K562 (cell line): ENCODE results near the gene SNUPN. TPM values are rescaled to one million over a fixed set of nuclear protein-coding genes. Genes with fewer than 3 reads are reported as not detected.

Experiments
- ATAC-seq: fragments of 200-7000 bp; cut with Tn5 transposase; 3 replicates; pipeline ENCODE4 v1.9.1; 2020; ENCODE audit warnings: moderate library complexity
- BruUV-seq: library from RNA; stranded (reverse); fragments of 400-500 nt; replicated peaks from 2 replicates; lab custom pipeline; 2021; lab: Mats Ljungman, UMichigan
- CTCF ChIA-PET: fragments of 300-600 bp; formaldehyde crosslinking; extraction: SDS; loops from one replicate; lab custom pipeline; 2021; ENCODE audit warnings: low intra/inter-chr PET ratio; lab: Yijun Ruan, JAX
- POLR2A ChIA-PET: fragments of 300-600, 350-650 bp; sonication (Branson Sonifier 250); formaldehyde crosslinking; extraction: SDS; loops from one replicate; lab custom pipeline; 2021; ENCODE audit warnings: antibody characterized with exemption, inconsistent platforms; lab: Yijun Ruan, JAX
- DNase-seq, 4 experiments: peaks; one replicate each; pipeline versions ENCODE4 v3.0.0 to v3.0.0-alpha.2; 2011 to 2018; ENCODE audit warnings: low spot score in 3 of 4, mixed read lengths in 3 of 4; ENCODE audit errors: extremely low read depth in 1 of 4
- FAIRE-seq: peaks from 2 replicates; lab custom pipeline; 2011; peaks lifted over from hg19 to GRCh38; lab: Jason Lieb, UNC
- H2AFZ ChIP-seq: 2 replicates; pipeline ENCODE4 v1.6.0; 2011; ENCODE audit warnings: low read depth, low read length, control low read depth, inconsistent platforms
- H3K27ac ChIP-seq: fragments of 200-600 bp; 3 replicates; pipeline ENCODE4 v1.8.0; 2011; ENCODE audit warnings: low read depth, mild to moderate bottlenecking, control low read depth, inconsistent platforms, low read length, moderate library complexity, mixed read lengths; ENCODE audit errors: extremely low read depth
- H3K27me3 ChIP-seq, 2 experiments: fragments of 300-600 bp in 1 of 2; 2 replicates in 1 of 2; 3 replicates in 1 of 2; pipeline versions ENCODE4 v1.6.0 to v1.8.0; 2011; ENCODE audit warnings: inconsistent platforms in 2 of 2, low read length in 2 of 2, mild to moderate bottlenecking in 1 of 2, mixed read lengths in 1 of 2, moderate library complexity in 1 of 2; ENCODE audit not compliant: control insufficient read depth in 2 of 2, insufficient read depth in 2 of 2
- H3K36me3 ChIP-seq: fragments of 300-600 bp; 3 replicates; pipeline ENCODE4 v1.8.0; 2011; ENCODE audit warnings: mild to moderate bottlenecking, low read length, inconsistent platforms; ENCODE audit not compliant: control insufficient read depth, insufficient read depth
- H3K4me1 ChIP-seq, 2 experiments: fragments of 200-600 bp in 1 of 2; replicated peaks in 1 of 2; 2 replicates in 1 of 2; 3 replicates in 1 of 2; pipeline versions ENCODE4 v1.5.1 to v1.8.0; 2011; ENCODE audit warnings: inconsistent platforms in 2 of 2, low read length in 2 of 2, mild to moderate bottlenecking in 1 of 2, mixed read lengths in 1 of 2, moderate library complexity in 1 of 2; ENCODE audit not compliant: control insufficient read depth in 2 of 2, insufficient read depth in 2 of 2
- H3K4me2 ChIP-seq: 2 replicates; pipeline ENCODE4 v1.6.1; 2011; ENCODE audit warnings: low read length, control low read depth, inconsistent platforms, mixed read lengths; ENCODE audit not compliant: insufficient read depth
- H3K4me3 ChIP-seq: fragments of 200-600 bp; sonication (generic), shearing (Covaris generic); 2 replicates; pipeline ENCODE4 v1.5.1; 2016; ENCODE audit warnings: control low read depth, inconsistent platforms
- H3K79me2 ChIP-seq: fragments of 200-600 bp; 3 replicates; pipeline ENCODE4 v1.8.0; 2011; ENCODE audit warnings: low read length, inconsistent platforms; ENCODE audit not compliant: control insufficient read depth, insufficient read depth
- H3K9ac ChIP-seq, 2 experiments: 2 replicates each; pipeline versions ENCODE4 v1.6.0 to v1.6.1; 2011; ENCODE audit warnings: low read depth in 2 of 2, low read length in 2 of 2, control low read depth in 1 of 2, inconsistent platforms in 1 of 2, mild to moderate bottlenecking in 1 of 2, mixed read lengths in 1 of 2; ENCODE audit not compliant: insufficient read depth in 1 of 2
- H3K9me1 ChIP-seq: one replicate; pipeline ENCODE4 v1.6.0; 2011; ENCODE audit warnings: inconsistent platforms, mild to moderate bottlenecking, low read length, moderate library complexity; ENCODE audit not compliant: control insufficient read depth, insufficient read depth
- H3K9me3 ChIP-seq: replicated peaks from 2 replicates; pipeline ENCODE4 v1.5.1; 2011; ENCODE audit warnings: low read depth, low read length, inconsistent platforms; ENCODE audit not compliant: control insufficient read depth, insufficient read depth
- H4K20me1 ChIP-seq: replicated peaks from 2 replicates; pipeline ENCODE4 v1.6.1; 2011; ENCODE audit warnings: low read length, inconsistent platforms, mixed read lengths; ENCODE audit not compliant: control insufficient read depth, insufficient read depth
- FOXM1 ChIP-seq, 2 experiments: fragments of 450-650 bp in 1 of 2; sonication (generic) in 1 of 2; formaldehyde crosslinking in 1 of 2; IDR thresholded peaks; 2 replicates each; pipeline versions ENCODE4 v1.6.1 to v1.9.0; 2017 to 2022; ENCODE audit warnings: low read depth in 2 of 2, mild to moderate bottlenecking in 2 of 2, missing genetic modification reagents in 1 of 2, moderate library complexity in 1 of 2
- POLR2G ChIP-seq: fragments of 200-400 bp; formaldehyde crosslinking; IDR thresholded peaks from 2 replicates; pipeline ENCODE4 v1.6.1; 2017; ENCODE audit warnings: low read depth, mild to moderate bottlenecking, antibody characterized with exemption, low read length, moderate library complexity
- PRMT5 ChIP-seq: sonication (generic); formaldehyde crosslinking; IDR thresholded peaks from 2 replicates; pipeline ENCODE4 v1.5.0; 2020; ENCODE audit warnings: missing genetic modification reagents
- RBFOX2 ChIP-seq: fragments of 200-400 bp; formaldehyde crosslinking; IDR thresholded peaks from 2 replicates; pipeline ENCODE4 v1.6.1; 2017; ENCODE audit warnings: low read depth, mild to moderate bottlenecking, low read length, moderate library complexity
- RBM17 ChIP-seq: fragments of 200-400 bp; formaldehyde crosslinking; IDR thresholded peaks from 2 replicates; pipeline ENCODE4 v1.6.1; 2017; ENCODE audit warnings: low read depth, mild to moderate bottlenecking, low read length, borderline replicate concordance
- TBP ChIP-seq: optimal IDR thresholded peaks from 2 replicates; pipeline ENCODE3; 2011; ENCODE audit warnings: low read depth, low read length, improper control_type of control experiment
- TOE1 ChIP-seq, 2 experiments: fragments of 450-650 bp in 1 of 2; sonication (generic) in 1 of 2; formaldehyde crosslinking in 1 of 2; IDR thresholded peaks; 2 replicates each; pipeline versions ENCODE4 v1.7.1 to v1.8.0; 2016 to 2022; ENCODE audit warnings: borderline replicate concordance in 2 of 2, mild to moderate bottlenecking in 2 of 2, antibody characterized with exemption in 1 of 2, inconsistent platforms in 1 of 2, low read depth in 1 of 2, missing genetic modification reagents in 1 of 2, moderate library complexity in 1 of 2
- ZKSCAN3 ChIP-seq: fragments of 250-450 bp; sonication (Bioruptor Pico); IDR thresholded peaks from 2 replicates; pipeline ENCODE4 v1.4.0; 2020
- ZNF778 ChIP-seq: fragments of 450-650 bp; formaldehyde crosslinking; IDR thresholded peaks from 2 replicates; pipeline ENCODE4 v1.4.0; 2020; ENCODE audit warnings: mild to moderate bottlenecking, moderate library complexity
- WGBS: fragments of 100-300 bp; shearing (Covaris generic); methylation state at CpG from one replicate; pipeline ENCODE4 v1.1.6; 2016; ENCODE audit warnings: low coverage, mixed read lengths; ENCODE audit not compliant: insufficient coverage; ENCODE audit errors: missing lambda C conversion rate; 5-methylcytosine and 5-hydroxymethylcytosine counted together
- in situ Hi-C: fragments of 300-500 bp; cut with MboI; formaldehyde crosslinking; loops from 4 replicates; pipeline ENCODE4 v1.15.0; 2018; ENCODE audit warnings: inconsistent platforms, mixed read lengths
- intact Hi-C: fragments of 100-400 bp; cut with micrococcal nuclease; formaldehyde crosslinking; loops from 2 replicates; pipeline ENCODE4 v1.14.2; 2022
- polyA plus RNA-seq, 8 experiments: library from polyadenylated mRNA; depleted of rRNA in 4 of 8; stranded (reverse) in 5 of 8; unstranded in 3 of 8; fragments of >200 nt; fragmentation: Nextera tagmentation in 2 of 8; fragmentation: Illumina TruSeq in 1 of 8; extraction: Ambion mirVana in 2 of 8; extraction: Trizol in 1 of 8; gene quantifications; 2 replicates each; pipeline versions ENCODE4 v1.2.1 to v1.2.3, GENCODE V29; 2011 to 2014; ENCODE audit warnings: inconsistent platforms in 1 of 8, missing spikeins in 1 of 8
- total RNA-seq, 7 experiments: library from RNA; depleted of rRNA in 6 of 7; stranded (reverse); fragments of >200 nt in 6 of 7; fragmentation: Illumina TruSeq in 2 of 7; extraction: Trizol in 2 of 7; gene quantifications; 2 replicates each; pipeline versions ENCODE4 v1.2.1 to v1.2.3, GENCODE V29; 2011 to 2021; ENCODE audit warnings: low replicate concordance in 1 of 7

Gene SNUPN
- total and polyA plus RNA-seq, 9 of the 15 experiments (the other 6 are each of a cell fraction or from before 2014, with no cell fraction given): 32.2 to 78.3 (median 40.0) TPM

DNA sequence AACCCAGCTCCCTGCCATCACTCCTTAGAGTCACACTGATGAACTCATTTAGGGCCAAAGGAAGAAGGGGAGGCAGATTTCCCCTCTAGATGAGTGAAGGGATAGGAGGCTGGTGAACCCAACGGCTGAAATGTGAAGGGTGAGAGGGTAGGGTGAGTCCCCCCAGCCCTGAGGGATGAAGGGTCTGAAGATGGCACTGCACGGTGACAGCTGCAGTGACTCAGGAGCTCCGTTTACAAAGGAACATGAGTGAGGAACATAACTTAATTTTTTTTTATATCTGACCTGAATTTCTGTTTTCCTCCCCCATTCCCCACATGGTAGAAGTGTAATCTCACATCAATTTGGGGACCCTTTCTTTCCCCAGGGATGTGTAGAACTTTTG, 36.2 kb upstream of the SNUPN start (continued):
- TF ChIP-seq RBM17: no peak
- no peak for TF ChIP-seq ZNF778 (CRISPR knock-in tag)
- TF ChIP-seq ZKSCAN3 (CRISPR knock-in tag): no peak
- TF ChIP-seq FOXM1 (IDR thresholded peaks at IDR 0.05; ENCODE audit: low read depth): no peak
- no peak for TF ChIP-seq FOXM1 (CRISPR knock-in tag; IDR thresholded peaks at IDR 0.05; ENCODE audit: low read depth)
- no peak for TF ChIP-seq RBFOX2
- TF ChIP-seq TBP: no peak
- no peak for TF ChIP-seq TOE1 (IDR thresholded peaks at IDR 0.05; ENCODE audit: borderline replicate concordance)
- TF ChIP-seq TOE1 (CRISPR knock-in tag; IDR thresholded peaks at IDR 0.05; ENCODE audit: borderline replicate concordance, low read depth): no peak

DNA sequence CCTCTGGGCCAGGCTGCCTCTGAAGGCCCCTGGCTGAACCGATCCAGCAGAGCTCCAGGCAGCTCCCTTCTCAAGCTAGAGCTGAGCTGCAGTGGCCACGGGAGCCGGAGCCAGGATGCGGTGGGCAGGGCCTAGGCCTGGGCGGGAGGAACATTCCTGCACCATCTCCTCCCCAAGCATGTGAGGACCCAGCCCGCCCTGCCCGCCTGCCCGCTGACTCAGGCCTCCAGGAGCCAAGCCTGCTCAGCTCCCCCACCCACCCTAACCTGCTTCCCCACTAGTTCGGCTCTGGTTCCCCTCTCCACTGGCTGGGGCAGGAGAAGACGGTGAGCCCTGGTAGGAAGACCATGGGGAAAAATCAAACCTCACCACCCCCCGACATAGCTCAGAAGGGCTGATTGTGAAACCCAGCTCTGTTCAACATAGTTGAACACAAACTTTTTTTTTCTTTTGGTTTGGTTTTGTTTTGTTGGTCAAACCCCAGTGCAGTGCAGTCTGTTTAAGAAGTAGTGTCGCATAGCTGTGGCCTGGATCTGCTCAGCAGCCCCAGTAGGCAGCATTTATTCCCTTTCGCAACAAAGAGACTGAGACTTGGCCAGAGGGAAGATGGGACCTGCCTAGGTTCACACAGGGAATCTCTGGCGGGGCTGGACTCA, 35.7 kb upstream of the SNUPN start:
- 82% methylated on average over 9 of the region's 14 CpGs for WGBS
- no peak overlapping the region; a peak in 1 of 4 replicates for H3K9ac ChIP-seq
- H3K27ac ChIP-seq: no peak overlapping the region
- no peak overlapping the region for H3K4me3 ChIP-seq
- no peaks in the 10 kb centered on the region for H3K79me2 ChIP-seq
- DNase-seq (no peak), FAIRE-seq (no peak), ATAC-seq (peak; percentile 9; the same call in 1 of the 3 replicates)
- H3K9me1 ChIP-seq: no peaks in the 10 kb centered on the region
- in situ Hi-C loops (no loop called here), intact Hi-C loops (no loop called here)
- ChIA-PET CTCF (interaction anchor here (0.6 kb wide), 1 partner anchor 1029 kb away, joined by 3 read pairs; no protein-coding TSS in a partner anchor), POLR2A (interaction anchor here (1.0 to 1.6 kb wide), 3 partner anchors 8 to 11 kb away, joined by 3 to 10 read pairs (median 4); no protein-coding TSS in a partner anchor)
- no peaks in the 10 kb centered on the region for H3K9me3 ChIP-seq
- BruUV-seq: no TSS peak
- H3K4me2 ChIP-seq: no peak overlapping the region
- peaks cover 0 to 23% of the 10 kb centered on the region in 2 experiments; a peak in 2 of 5 replicates for H3K4me1 ChIP-seq
- TF ChIP-seq POLR2G: 0 out of 2 replicates have a peak, but pooled peaks have one; percentile 38
- no peak for TF ChIP-seq PRMT5 (CRISPR knock-in tag)
- H3K36me3 ChIP-seq: peaks cover 26% of the 10 kb centered on the region; the same call in 2 of the 3 replicates
- no peaks in the 10 kb centered on the region for H3K27me3 ChIP-seq
- 0 out of 2 replicates have a peak, but pooled peaks cover 6% of the 10 kb centered on the region for H4K20me1 ChIP-seq
- H2AFZ ChIP-seq: no peak overlapping the region
